Inferior parietal cortex (tissue), 1 donor: Measurements from ENCODE around the gene MB21D2.
"Not testable (repeated sequence)": the region's sequence is repeated elsewhere in the genome, so short reads cannot be mapped to it uniquely, and the experiment has no call there.

ENCODE experiments used
- DNase-seq: peaks from one replicate; pipeline ENCODE4 v3.0.0-alpha.2; 2016; ENCODE audit errors: extremely low spot score

Gene MB21D2

GRCh38 chr3:192802957-192803899, 114.4 kb downstream of the MB21D2 start:
- peak; percentile 70 for DNase-seq

- DNase-seq, result no peak
Measured at GRCh38 chr3:192801985-192802384, 115.7 kb downstream of the MB21D2 start.

- DNase-seq, result no peak
Measured at GRCh38 chr3:192799721-192800120, 117.9 kb downstream of the MB21D2 start.

GRCh38 chr3:192795021-192795420, 122.6 kb downstream of the MB21D2 start:
- no peak for DNase-seq

GRCh38 chr3:192794216-192794615, 123.4 kb downstream of the MB21D2 start:
- no peak for DNase-seq

GRCh38 chr3:192788816-192789515, 128.7 kb downstream of the MB21D2 start:
- DNase-seq, result not testable (repeated sequence)

- DNase-seq, result no peak
Measured at GRCh38 chr3:192778508-192778907, 139.1 kb downstream of the MB21D2 start.

- DNase-seq, result not testable (repeated sequence)
Measured at GRCh38 chr3:192774341-192774740, 143.3 kb downstream of the MB21D2 start.

GRCh38 chr3:192772240-192772894, 145.3 kb downstream of the MB21D2 start:
- DNase-seq, result peak; percentile 40

GRCh38 chr3:192758654-192759053, 159.0 kb downstream of the MB21D2 start:
- DNase-seq, result no peak

GRCh38 chr3:192751148-192751547, 166.5 kb downstream of the MB21D2 start:
- DNase-seq, result no peak

- no peak for DNase-seq
Measured at GRCh38 chr3:192750201-192750600, 167.5 kb downstream of the MB21D2 start.

- DNase-seq, result peak; percentile 49
Measured at GRCh38 chr3:192747746-192748145, 169.9 kb downstream of the MB21D2 start.

GRCh38 chr3:192747145-192747544, 170.5 kb downstream of the MB21D2 start:
- DNase-seq, result no peak
